ENCODE data around the gene TMEM214. TPM values are rescaled to one million over a fixed set of nuclear protein-coding genes. Genes with fewer than 3 reads are reported as not detected.

TMEM214 gene
- polyA plus RNA-seq, 5 donors, result 56.8 to 89.2 (median 75.8) TPM

GRCh38 chr2:27083410-27084296 lies 50.9 kb downstream of the TMEM214 start:
- DNase-seq, result no peak

GRCh38 chr2:27084297-27085061 lies 51.7 kb downstream of the TMEM214 start:
- no peak for DNase-seq

GRCh38 chr2:27085062-27085672 lies 52.4 kb downstream of the TMEM214 start:
- no peak for DNase-seq

- DNase-seq, result no peak
These were observed 52.9 kb downstream of the TMEM214 start for GRCh38 chr2:27085673-27086089.

- DNase-seq, result peak; percentile 95
These were observed 53.4 kb downstream of the TMEM214 start for GRCh38 chr2:27086090-27086723.

- no peak for DNase-seq
These were observed 54.2 kb downstream of the TMEM214 start, which contains the start of gene KHK for GRCh38 chr2:27086724-27087593. TSS of gene KHK (plus strand) at chr2:27086772. CDS start at chr2:27087260, 488 bp downstream.

- no peak for DNase-seq
These were observed 55.2 kb downstream of the TMEM214 start for GRCh38 chr2:27087823-27088410.

- no peak for DNase-seq
These were observed 55.9 kb downstream of the TMEM214 start for GRCh38 chr2:27088634-27089033.

GRCh38 chr2:27089111-27089954 lies 56.6 kb downstream of the TMEM214 start:
- DNase-seq, result no peak

Other genes with a start within 250 kb of the TMEM214 start
- 10 to 100 TPM in 4 of 5 donors, 1 to 10 TPM in 1; 9.8 to 29.0 (median 13.9) TPM for gene CENPA, start 246.9 kb upstream of the TMEM214 start, polyA plus RNA-seq (ENCODE audit: insufficient read depth in 1 of 5, insufficient read length in 5 of 5, low replicate concordance in 1 of 5)
- gene DPYSL5, start 184.8 kb upstream of the TMEM214 start, polyA plus RNA-seq (ENCODE audit: insufficient read depth in 1 of 5, insufficient read length in 5 of 5, low replicate concordance in 1 of 5), result under 1 TPM; 0.17 to 0.95 (median 0.27) TPM
- gene MAPRE3, start 62.3 kb upstream of the TMEM214 start, polyA plus RNA-seq (ENCODE audit: insufficient read depth in 1 of 5, insufficient read length in 5 of 5, low replicate concordance in 1 of 5), result 10 to 100 TPM in 2 of 5 donors, 1 to 10 TPM in 3; 6.2 to 13.6 (median 9.2) TPM
- gene AGBL5, start 18.7 kb downstream of the TMEM214 start, polyA plus RNA-seq (ENCODE audit: insufficient read depth in 1 of 5, insufficient read length in 5 of 5, low replicate concordance in 1 of 5), result 10 to 100 TPM; 45.6 to 55.3 (median 53.8) TPM
- gene OST4, start 38.7 kb downstream of the TMEM214 start, polyA plus RNA-seq (ENCODE audit: insufficient read depth in 1 of 5, insufficient read length in 5 of 5, low replicate concordance in 1 of 5), result 100 to 1,000 TPM; 250 to 316 (median 260) TPM
- gene EMILIN1, start 45.6 kb downstream of the TMEM214 start, polyA plus RNA-seq (ENCODE audit: insufficient read depth in 1 of 5, insufficient read length in 5 of 5, low replicate concordance in 1 of 5), result 100 to 1,000 TPM; 120 to 341 (median 140) TPM
- gene KHK, start 53.8 kb downstream of the TMEM214 start, polyA plus RNA-seq (ENCODE audit: insufficient read depth in 1 of 5, insufficient read length in 5 of 5, low replicate concordance in 1 of 5), result 1 to 10 TPM; 4.2 to 6.7 (median 4.9) TPM
- under 1 TPM; 0.28 to 0.55 (median 0.41) TPM for gene CGREF1, start 86.2 kb downstream of the TMEM214 start, polyA plus RNA-seq (ENCODE audit: insufficient read depth in 1 of 5, insufficient read length in 5 of 5, low replicate concordance in 1 of 5)
- gene ABHD1, start 90.8 kb downstream of the TMEM214 start, polyA plus RNA-seq (ENCODE audit: insufficient read depth in 1 of 5, insufficient read length in 5 of 5, low replicate concordance in 1 of 5), result 1 to 10 TPM in 3 of 5 donors, under 1 TPM in 2; 0.61 to 2.2 (median 1.0) TPM
- 10 to 100 TPM; 32.5 to 43.8 (median 40.0) TPM for gene PREB, start 101.7 kb downstream of the TMEM214 start, polyA plus RNA-seq (ENCODE audit: insufficient read depth in 1 of 5, insufficient read length in 5 of 5, low replicate concordance in 1 of 5)
- gene PRR30, start 106.4 kb downstream of the TMEM214 start, polyA plus RNA-seq (ENCODE audit: insufficient read depth in 1 of 5, insufficient read length in 5 of 5, low replicate concordance in 1 of 5), result not detected
- under 1 TPM; 0.06 to 0.15 (median 0.12) TPM for gene TCF23, start 116.0 kb downstream of the TMEM214 start, polyA plus RNA-seq (ENCODE audit: insufficient read depth in 1 of 5, insufficient read length in 5 of 5, low replicate concordance in 1 of 5)
- 100 to 1,000 TPM; 125 to 154 (median 136) TPM for gene ATRAID, start 179.1 kb downstream of the TMEM214 start, polyA plus RNA-seq (ENCODE audit: insufficient read depth in 1 of 5, insufficient read length in 5 of 5, low replicate concordance in 1 of 5)
- 10 to 100 TPM; 24.7 to 38.8 (median 28.7) TPM for gene SLC5A6, start 179.3 kb downstream of the TMEM214 start, polyA plus RNA-seq (ENCODE audit: insufficient read depth in 1 of 5, insufficient read length in 5 of 5, low replicate concordance in 1 of 5)
- 10 to 100 TPM; 31.5 to 53.7 (median 35.7) TPM for gene CAD, start 184.4 kb downstream of the TMEM214 start, polyA plus RNA-seq (ENCODE audit: insufficient read depth in 1 of 5, insufficient read length in 5 of 5, low replicate concordance in 1 of 5)
- under 1 TPM; 0.24 to 0.61 (median 0.51) TPM for gene SLC30A3, start 230.1 kb downstream of the TMEM214 start, polyA plus RNA-seq (ENCODE audit: insufficient read depth in 1 of 5, insufficient read length in 5 of 5, low replicate concordance in 1 of 5)
- under 1 TPM in 4 of 5 donors, not detected in 1; 0.14 to 0.53 (median 0.30) TPM for gene DNAJC5G, start 242.5 kb downstream of the TMEM214 start, polyA plus RNA-seq (ENCODE audit: insufficient read depth in 1 of 5, insufficient read length in 5 of 5, low replicate concordance in 1 of 5)
- 1 to 10 TPM in 1 of 5 donors, under 1 TPM in 1, not detected in 3; 0.13 to 4.3 TPM for gene TRIM54, start 249.5 kb downstream of the TMEM214 start, polyA plus RNA-seq (ENCODE audit: insufficient read depth in 1 of 5, insufficient read length in 5 of 5, low replicate concordance in 1 of 5)

All from right lung (tissue), 5 donors.